ENCODE results near the gene G2E3.

DNA sequence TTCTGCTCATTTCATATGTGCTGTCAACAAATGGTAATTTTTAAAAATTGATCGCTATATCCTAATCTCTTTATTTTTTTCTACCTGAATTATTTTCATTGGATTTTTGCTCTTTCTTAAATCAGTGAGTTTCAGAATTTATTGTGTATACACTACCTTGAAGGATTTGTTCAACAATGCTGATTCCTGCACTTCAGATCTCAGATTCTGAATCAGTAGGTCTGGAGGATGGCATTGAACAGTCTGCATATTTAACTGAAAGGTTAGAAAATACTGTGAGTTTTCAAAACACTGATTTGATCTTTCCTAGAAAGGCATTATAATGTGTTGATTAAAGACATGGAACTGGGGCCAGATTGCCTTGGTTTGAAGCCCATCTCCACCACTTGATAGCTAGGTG, 1.6 kb downstream of the G2E3 start:
- TF ChIP-seq RFX5 (IDR thresholded peaks at IDR 0.05; ENCODE audit: low read depth, low read length) (no peak), MAFK (IDR thresholded peaks at IDR 0.05; ENCODE audit: low read depth, low read length) (no peak), RCOR1 (IDR thresholded peaks at IDR 0.05; ENCODE audit: insufficient replicate concordance, low read length) (no peak), POLR2A (IDR thresholded peaks at IDR 0.05; ENCODE audit: low read depth, low read length) (no peak), BHLHE40 (IDR thresholded peaks at IDR 0.05; ENCODE audit: low read depth, low read length) (no peak), CEBPB (IDR thresholded peaks at IDR 0.05; ENCODE audit: low read depth, low read length) (no peak), RAD21 (IDR thresholded peaks at IDR 0.05; ENCODE audit: low read length) (no peak), SMC3 (IDR thresholded peaks at IDR 0.05; ENCODE audit: low read depth, low read length) (no peak), FOS (IDR thresholded peaks at IDR 0.05; ENCODE audit: low read depth, low read length) (no peak), MXI1 (IDR thresholded peaks at IDR 0.05; ENCODE audit: borderline replicate concordance, low read depth, low read length) (no peak), CHD1 (IDR thresholded peaks at IDR 0.05; ENCODE audit: low read depth, low read length) (no peak)
- TF ChIP-seq, protein P1, sequence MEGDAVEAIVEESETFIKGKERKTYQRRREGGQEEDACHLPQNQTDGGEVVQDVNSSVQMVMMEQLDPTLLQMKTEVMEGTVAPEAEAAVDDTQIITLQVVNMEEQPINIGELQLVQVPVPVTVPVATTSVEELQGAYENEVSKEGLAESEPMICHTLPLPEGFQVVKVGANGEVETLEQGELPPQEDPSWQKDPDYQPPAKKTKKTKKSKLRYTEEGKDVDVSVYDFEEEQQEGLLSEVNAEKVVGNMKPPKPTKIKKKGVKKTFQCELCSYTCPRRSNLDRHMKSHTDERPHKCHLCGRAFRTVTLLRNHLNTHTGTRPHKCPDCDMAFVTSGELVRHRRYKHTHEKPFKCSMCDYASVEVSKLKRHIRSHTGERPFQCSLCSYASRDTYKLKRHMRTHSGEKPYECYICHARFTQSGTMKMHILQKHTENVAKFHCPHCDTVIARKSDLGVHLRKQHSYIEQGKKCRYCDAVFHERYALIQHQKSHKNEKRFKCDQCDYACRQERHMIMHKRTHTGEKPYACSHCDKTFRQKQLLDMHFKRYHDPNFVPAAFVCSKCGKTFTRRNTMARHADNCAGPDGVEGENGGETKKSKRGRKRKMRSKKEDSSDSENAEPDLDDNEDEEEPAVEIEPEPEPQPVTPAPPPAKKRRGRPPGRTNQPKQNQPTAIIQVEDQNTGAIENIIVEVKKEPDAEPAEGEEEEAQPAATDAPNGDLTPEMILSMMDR (conservative IDR thresholded peaks at IDR 0.05; ENCODE audit: low read depth, low read length): no peak
- TF ChIP-seq, protein P2, sequence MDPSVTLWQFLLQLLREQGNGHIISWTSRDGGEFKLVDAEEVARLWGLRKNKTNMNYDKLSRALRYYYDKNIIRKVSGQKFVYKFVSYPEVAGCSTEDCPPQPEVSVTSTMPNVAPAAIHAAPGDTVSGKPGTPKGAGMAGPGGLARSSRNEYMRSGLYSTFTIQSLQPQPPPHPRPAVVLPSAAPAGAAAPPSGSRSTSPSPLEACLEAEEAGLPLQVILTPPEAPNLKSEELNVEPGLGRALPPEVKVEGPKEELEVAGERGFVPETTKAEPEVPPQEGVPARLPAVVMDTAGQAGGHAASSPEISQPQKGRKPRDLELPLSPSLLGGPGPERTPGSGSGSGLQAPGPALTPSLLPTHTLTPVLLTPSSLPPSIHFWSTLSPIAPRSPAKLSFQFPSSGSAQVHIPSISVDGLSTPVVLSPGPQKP (IDR thresholded peaks at IDR 0.05; ENCODE audit: borderline replicate concordance, low read depth, low read length): no peak
- TF ChIP-seq, protein P3, sequence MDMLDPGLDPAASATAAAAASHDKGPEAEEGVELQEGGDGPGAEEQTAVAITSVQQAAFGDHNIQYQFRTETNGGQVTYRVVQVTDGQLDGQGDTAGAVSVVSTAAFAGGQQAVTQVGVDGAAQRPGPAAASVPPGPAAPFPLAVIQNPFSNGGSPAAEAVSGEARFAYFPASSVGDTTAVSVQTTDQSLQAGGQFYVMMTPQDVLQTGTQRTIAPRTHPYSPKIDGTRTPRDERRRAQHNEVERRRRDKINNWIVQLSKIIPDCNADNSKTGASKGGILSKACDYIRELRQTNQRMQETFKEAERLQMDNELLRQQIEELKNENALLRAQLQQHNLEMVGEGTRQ (IDR thresholded peaks at IDR 0.05; ENCODE audit: low read depth, low read length): no peak

Measured in IMR-90 (cell line).